Panc1 (cell line): ENCODE data around the gene PEPD. TPM values are rescaled to one million over a fixed set of nuclear protein-coding genes. Genes with fewer than 3 reads are reported as not detected.
A peak's percentile ranks its signal among the peaks of the same experiment; 100 is the strongest.

Experiments
- ATAC-seq: fragments of 200-7000 bp; cut with Tn5 transposase; 2 replicates; pipeline ENCODE4 v1.9.1; 2020; ENCODE audit warnings: mild to moderate bottlenecking, moderate library complexity
- BruUV-seq: library from RNA; stranded (reverse); fragments of 400-500 nt; replicated peaks from 2 replicates; lab custom pipeline; 2021; lab: Mats Ljungman, UMichigan
- CTCF ChIA-PET: fragments of 300-600 bp; sonication (Branson Sonifier 250); formaldehyde crosslinking; loops from one replicate; lab custom pipeline; 2022; ENCODE audit warnings: antibody characterized with exemption; lab: Charles Lee
- POLR2A ChIA-PET: fragments of 300-600 bp; sonication (Branson Sonifier 250); formaldehyde crosslinking; loops from one replicate; lab custom pipeline; 2022; ENCODE audit warnings: antibody characterized with exemption; lab: Charles Lee
- DNase-seq: peaks from one replicate; pipeline ENCODE4 v3.0.0-alpha.2; 2010; ENCODE audit warnings: low read depth, low spot score
- H3K27ac ChIP-seq: 2 replicates; pipeline ENCODE4 v1.5.1; 2011; ENCODE audit warnings: mild to moderate bottlenecking, low read length, inconsistent platforms
- H3K27me3 ChIP-seq: fragments of 200-500 bp; sonication (Bioruptor generic); 2 replicates; pipeline ENCODE4 v1.6.0; 2014; ENCODE audit warnings: low read length, inconsistent platforms; ENCODE audit not compliant: control insufficient read depth, insufficient read depth
- H3K36me3 ChIP-seq: fragments of 200-500 bp; sonication (Bioruptor generic); 2 replicates; pipeline ENCODE4 v1.5.1; 2014; ENCODE audit warnings: inconsistent platforms, mild to moderate bottlenecking, low read length, moderate library complexity; ENCODE audit not compliant: control insufficient read depth, insufficient read depth
- H3K4me1 ChIP-seq: 2 replicates; pipeline ENCODE4 v1.5.1; 2011; ENCODE audit warnings: inconsistent platforms, mild to moderate bottlenecking, low read length, moderate library complexity; ENCODE audit not compliant: control insufficient read depth, insufficient read depth
- H3K4me3 ChIP-seq, 2 experiments: 2 replicates each; pipeline ENCODE4 v1.5.1; 2011 to 2012; ENCODE audit warnings: low read depth in 2 of 2, low read length in 2 of 2, mild to moderate bottlenecking in 2 of 2, inconsistent platforms in 1 of 2, moderate library complexity in 1 of 2
- H3K9me3 ChIP-seq: fragments of 200-500 bp; sonication (Bioruptor generic); 2 replicates; pipeline ENCODE4 v1.5.1; 2014; ENCODE audit warnings: low read depth, mild to moderate bottlenecking, inconsistent platforms, low read length, moderate library complexity; ENCODE audit not compliant: control insufficient read depth, insufficient read depth
- CTCF ChIP-seq: fragments of 450-650 bp; IDR thresholded peaks from 2 replicates; pipeline ENCODE4 v1.5.1; 2017; ENCODE audit warnings: mild to moderate bottlenecking
- POLR2AphosphoS5 ChIP-seq: IDR thresholded peaks from 2 replicates; pipeline ENCODE4 v1.6.1; 2012; ENCODE audit warnings: mild to moderate bottlenecking, low read depth, low read length, moderate library complexity
- REST ChIP-seq, 2 experiments: IDR thresholded peaks; 2 replicates each; pipeline ENCODE4 v1.6.1; 2011 to 2012; ENCODE audit warnings: low read depth in 2 of 2, control low read depth in 1 of 2, low read length in 1 of 2, mild to moderate bottlenecking in 1 of 2, moderate library complexity in 1 of 2; ENCODE audit not compliant: insufficient read depth in 1 of 2
- SIN3A ChIP-seq: IDR thresholded peaks from 2 replicates; pipeline ENCODE4 v1.6.1; 2012; ENCODE audit warnings: low read depth, mild to moderate bottlenecking, low read length, moderate library complexity, borderline replicate concordance; ENCODE audit not compliant: insufficient read depth
- TCF7L2 ChIP-seq: IDR thresholded peaks from 2 replicates; pipeline ENCODE4 v1.6.1; 2011; ENCODE audit warnings: mild to moderate bottlenecking, low read depth, low read length, inconsistent platforms
- in situ Hi-C: cut with HindIII; loops from 2 replicates; pipeline ENCODE4 v1.10.0; 2016; ENCODE audit warnings: low sequenced_read_pairs, low pct_unique_long_range_greater_than_20kb
- intact Hi-C: fragments of 100-400 bp; cut with micrococcal nuclease; formaldehyde crosslinking; loops from one replicate; pipeline ENCODE4 v1.10.0; 2022; ENCODE audit not compliant: unreplicated experiment
- total RNA-seq: library from RNA; stranded (reverse); gene quantifications from one replicate; pipeline ENCODE4 v1.2.1, GENCODE V29; 2021; ENCODE audit not compliant: unreplicated experiment

The PEPD gene
- total RNA-seq, 1 experiment from 2014 or later: 102 TPM

- no peak for ATAC-seq
- H3K36me3 ChIP-seq: no peaks in the 10 kb centered on the region
- POLR2A ChIA-PET: no interaction called here
- no peak for DNase-seq
- H3K4me1 ChIP-seq: no peaks in the 10 kb centered on the region
- TF ChIP-seq CTCF (no peak), TCF7L2 (no peak), SIN3A (no peak), REST (IDR thresholded peaks at IDR 0.05; ENCODE audit: insufficient read depth in 1 of 2, low read depth in 2 of 2, low read length in 1 of 2) (no peak), POLR2AphosphoS5 (no peak)
- no TSS peak for BruUV-seq
- H3K27ac ChIP-seq: no peak overlapping the region
- no peaks in the 10 kb centered on the region for H3K27me3 ChIP-seq
- intact Hi-C loops (no loop called here), in situ Hi-C loops (no loop called here)
- CTCF ChIA-PET: no interaction called here
- no peak overlapping the region for H3K4me3 ChIP-seq
- no peaks in the 10 kb centered on the region for H3K9me3 ChIP-seq
These were observed 15.8 kb downstream of the PEPD start for GRCh38 chr19:33505823-33506222.

- in situ Hi-C loops: no loop called here
- DNase-seq: no peak
- no peak overlapping the region for H3K27ac ChIP-seq
- H3K9me3 ChIP-seq: no peaks in the 10 kb centered on the region
- no peaks in the 10 kb centered on the region for H3K27me3 ChIP-seq
- H3K4me3 ChIP-seq: no peak overlapping the region
- no peaks in the 10 kb centered on the region for H3K36me3 ChIP-seq
- peak; percentile 26; the same call in 1 of the 2 replicates for ATAC-seq
- intact Hi-C loops: no loop called here
- no peaks in the 10 kb centered on the region for H3K4me1 ChIP-seq
- POLR2A ChIA-PET: interaction anchor here (0.5 kb wide), 1 partner anchor 261 kb away, joined by 5 read pairs; no protein-coding TSS in a partner anchor
- TF ChIP-seq SIN3A (no peak), POLR2AphosphoS5 (no peak), REST (IDR thresholded peaks at IDR 0.05; ENCODE audit: insufficient read depth in 1 of 2, low read depth in 2 of 2, low read length in 1 of 2) (no peak), CTCF (no peak), TCF7L2 (no peak)
- no TSS peak for BruUV-seq
- CTCF ChIA-PET: no interaction called here
These were observed 16.4 kb downstream of the PEPD start for GRCh38 chr19:33505148-33505547.
